ENCODE results near the gene FIP1L1.

DNA sequence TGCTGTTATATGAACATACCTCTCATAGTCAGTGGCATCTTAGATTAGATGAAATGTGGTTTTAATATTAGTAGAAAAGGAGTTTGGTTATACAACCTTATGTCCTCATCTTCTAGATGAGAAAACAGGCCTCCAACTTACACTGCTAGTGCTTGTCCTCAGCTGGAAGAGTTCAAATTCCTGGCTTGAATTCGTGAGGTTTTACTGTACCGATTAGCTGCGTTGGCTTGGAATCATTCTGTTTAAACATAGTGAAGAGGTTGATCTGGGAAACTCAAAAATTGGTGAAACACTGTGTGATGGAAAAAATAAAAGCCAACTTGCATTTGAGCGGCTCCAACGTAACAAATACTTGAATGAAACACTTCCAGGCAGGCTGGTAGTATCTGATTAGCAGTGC, 132.9 kb downstream of the FIP1L1 start:
- no peak for TF ChIP-seq POLR2A (IDR thresholded peaks at IDR 0.05; ENCODE audit: low read depth, low read length)
- TF ChIP-seq, protein P1, sequence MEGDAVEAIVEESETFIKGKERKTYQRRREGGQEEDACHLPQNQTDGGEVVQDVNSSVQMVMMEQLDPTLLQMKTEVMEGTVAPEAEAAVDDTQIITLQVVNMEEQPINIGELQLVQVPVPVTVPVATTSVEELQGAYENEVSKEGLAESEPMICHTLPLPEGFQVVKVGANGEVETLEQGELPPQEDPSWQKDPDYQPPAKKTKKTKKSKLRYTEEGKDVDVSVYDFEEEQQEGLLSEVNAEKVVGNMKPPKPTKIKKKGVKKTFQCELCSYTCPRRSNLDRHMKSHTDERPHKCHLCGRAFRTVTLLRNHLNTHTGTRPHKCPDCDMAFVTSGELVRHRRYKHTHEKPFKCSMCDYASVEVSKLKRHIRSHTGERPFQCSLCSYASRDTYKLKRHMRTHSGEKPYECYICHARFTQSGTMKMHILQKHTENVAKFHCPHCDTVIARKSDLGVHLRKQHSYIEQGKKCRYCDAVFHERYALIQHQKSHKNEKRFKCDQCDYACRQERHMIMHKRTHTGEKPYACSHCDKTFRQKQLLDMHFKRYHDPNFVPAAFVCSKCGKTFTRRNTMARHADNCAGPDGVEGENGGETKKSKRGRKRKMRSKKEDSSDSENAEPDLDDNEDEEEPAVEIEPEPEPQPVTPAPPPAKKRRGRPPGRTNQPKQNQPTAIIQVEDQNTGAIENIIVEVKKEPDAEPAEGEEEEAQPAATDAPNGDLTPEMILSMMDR (conservative IDR thresholded peaks at IDR 0.05; ENCODE audit: low read depth, low read length), result no peak
- TF ChIP-seq, protein P2, sequence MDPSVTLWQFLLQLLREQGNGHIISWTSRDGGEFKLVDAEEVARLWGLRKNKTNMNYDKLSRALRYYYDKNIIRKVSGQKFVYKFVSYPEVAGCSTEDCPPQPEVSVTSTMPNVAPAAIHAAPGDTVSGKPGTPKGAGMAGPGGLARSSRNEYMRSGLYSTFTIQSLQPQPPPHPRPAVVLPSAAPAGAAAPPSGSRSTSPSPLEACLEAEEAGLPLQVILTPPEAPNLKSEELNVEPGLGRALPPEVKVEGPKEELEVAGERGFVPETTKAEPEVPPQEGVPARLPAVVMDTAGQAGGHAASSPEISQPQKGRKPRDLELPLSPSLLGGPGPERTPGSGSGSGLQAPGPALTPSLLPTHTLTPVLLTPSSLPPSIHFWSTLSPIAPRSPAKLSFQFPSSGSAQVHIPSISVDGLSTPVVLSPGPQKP (IDR thresholded peaks at IDR 0.05; ENCODE audit: borderline replicate concordance, low read depth, low read length), result no peak
- TF ChIP-seq RCOR1 (IDR thresholded peaks at IDR 0.05; ENCODE audit: insufficient replicate concordance, low read length), result no peak
- no peak for TF ChIP-seq RAD21 (IDR thresholded peaks at IDR 0.05; ENCODE audit: low read length)
- TF ChIP-seq CEBPB (IDR thresholded peaks at IDR 0.05; ENCODE audit: low read depth, low read length), result no peak
- TF ChIP-seq MAFK (IDR thresholded peaks at IDR 0.05; ENCODE audit: low read depth, low read length), result no peak
- no peak for TF ChIP-seq RFX5 (IDR thresholded peaks at IDR 0.05; ENCODE audit: low read depth, low read length)
